ENCODE results near the gene SPATA13.

SPATA13 gene

DNA sequence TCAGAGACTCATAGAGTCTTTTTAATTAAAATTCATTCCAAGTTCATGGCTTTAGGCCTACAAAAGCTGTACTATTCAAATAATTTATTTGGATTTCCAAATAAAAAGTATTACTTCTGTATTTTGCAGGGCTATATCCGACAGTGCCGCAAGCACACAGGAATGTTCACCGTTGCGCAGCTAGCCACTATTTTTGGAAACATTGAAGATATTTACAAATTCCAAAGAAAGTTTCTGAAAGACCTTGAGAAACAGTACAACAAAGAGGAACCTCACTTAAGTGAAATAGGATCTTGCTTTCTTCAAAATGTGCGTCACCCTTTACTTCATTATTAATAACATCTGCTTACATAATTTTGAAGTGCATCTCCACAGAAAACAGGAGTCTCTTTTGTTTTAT, 128.3 kb downstream of the SPATA13 start:
- H3K79me2 ChIP-seq (ENCODE audit: insufficient read depth, low read length): no peaks in the 10 kb centered on the region
- no peak overlapping the region for H2AFZ ChIP-seq (ENCODE audit: low read depth, low read length, severe bottlenecking)
- no peak overlapping the region for H3K9ac ChIP-seq (ENCODE audit: low read length)
- no peaks in the 10 kb centered on the region for H3K9me2 ChIP-seq (replicated peaks; ENCODE audit: insufficient read depth, low read length)
- no peaks in the 10 kb centered on the region for H4K20me1 ChIP-seq (ENCODE audit: low read depth, low read length)
- no peaks in the 10 kb centered on the region for H3K9me3 ChIP-seq (ENCODE audit: insufficient read depth, low read length)
- no peak overlapping the region for H3K4me2 ChIP-seq (ENCODE audit: low read depth, low read length, poor library complexity, severe bottlenecking)
- no peaks in the 10 kb centered on the region for H3K36me3 ChIP-seq (ENCODE audit: low read length)
- no peak overlapping the region for H3K4me3 ChIP-seq (ENCODE audit: insufficient read depth, low read length, poor library complexity, severe bottlenecking)
- H3K27me3 ChIP-seq (ENCODE audit: low read length): no peaks in the 10 kb centered on the region
- no peak for TF ChIP-seq EZH2phosphoT487 (conservative IDR thresholded peaks at IDR 0.05; ENCODE audit: low read length)
- H3K27ac ChIP-seq (ENCODE audit: low read depth, low read length): no peak overlapping the region
- H3F3A ChIP-seq (ENCODE audit: insufficient read depth): no peaks in the 10 kb centered on the region

DNA sequence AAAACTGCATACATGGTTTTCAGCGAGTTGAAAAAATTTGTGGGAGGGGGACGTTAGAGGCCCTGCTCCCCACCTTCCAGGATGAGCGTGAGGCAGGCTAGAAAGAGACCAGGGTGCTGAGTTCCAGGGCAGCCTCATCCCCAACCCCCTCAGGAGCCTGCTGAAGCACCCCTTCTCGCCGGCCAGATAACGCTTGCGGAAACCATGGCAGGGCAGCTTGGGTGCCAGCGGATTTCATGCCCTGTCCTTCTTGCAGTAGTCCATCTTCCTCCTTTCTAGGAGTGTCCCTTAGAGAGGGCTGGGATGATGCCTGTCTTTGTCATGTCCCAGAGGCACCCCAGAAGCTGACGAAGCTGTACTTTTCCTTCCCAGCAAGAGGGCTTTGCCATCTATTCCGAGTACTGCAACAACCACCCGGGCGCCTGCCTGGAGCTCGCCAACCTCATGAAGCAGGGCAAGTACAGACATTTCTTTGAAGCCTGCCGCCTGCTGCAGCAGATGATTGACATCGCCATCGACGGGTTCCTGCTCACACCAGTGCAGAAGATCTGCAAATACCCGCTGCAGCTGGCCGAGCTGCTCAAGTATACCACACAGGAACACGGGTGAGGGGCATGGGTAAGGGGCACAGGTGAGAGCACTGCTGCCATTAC, 129.9 kb downstream of the SPATA13 start:
- H3F3A ChIP-seq (ENCODE audit: insufficient read depth): no peaks in the 10 kb centered on the region
- no peaks in the 10 kb centered on the region for H4K20me1 ChIP-seq (ENCODE audit: low read depth, low read length)
- H3K9ac ChIP-seq (ENCODE audit: low read length): no peak overlapping the region
- no peak overlapping the region for H3K4me2 ChIP-seq (ENCODE audit: low read depth, low read length, poor library complexity, severe bottlenecking)
- no peaks in the 10 kb centered on the region for H3K79me2 ChIP-seq (ENCODE audit: insufficient read depth, low read length)
- H3K27me3 ChIP-seq (ENCODE audit: low read length): no peaks in the 10 kb centered on the region
- no peaks in the 10 kb centered on the region for H3K9me3 ChIP-seq (ENCODE audit: insufficient read depth, low read length)
- H3K4me3 ChIP-seq (ENCODE audit: insufficient read depth, low read length, poor library complexity, severe bottlenecking): no peak overlapping the region
- TF ChIP-seq CTCF (IDR thresholded peaks at IDR 0.05; ENCODE audit: insufficient read depth, low read length, poor library complexity, severe bottlenecking) (no peak), EZH2phosphoT487 (conservative IDR thresholded peaks at IDR 0.05; ENCODE audit: low read length) (no peak)
- H3K36me3 ChIP-seq (ENCODE audit: low read length): no peaks in the 10 kb centered on the region
- H3K27ac ChIP-seq (ENCODE audit: low read depth, low read length): no peak overlapping the region
- no peaks in the 10 kb centered on the region for H3K9me2 ChIP-seq (replicated peaks; ENCODE audit: insufficient read depth, low read length)
- H2AFZ ChIP-seq (ENCODE audit: low read depth, low read length, severe bottlenecking): no peak overlapping the region

DNA sequence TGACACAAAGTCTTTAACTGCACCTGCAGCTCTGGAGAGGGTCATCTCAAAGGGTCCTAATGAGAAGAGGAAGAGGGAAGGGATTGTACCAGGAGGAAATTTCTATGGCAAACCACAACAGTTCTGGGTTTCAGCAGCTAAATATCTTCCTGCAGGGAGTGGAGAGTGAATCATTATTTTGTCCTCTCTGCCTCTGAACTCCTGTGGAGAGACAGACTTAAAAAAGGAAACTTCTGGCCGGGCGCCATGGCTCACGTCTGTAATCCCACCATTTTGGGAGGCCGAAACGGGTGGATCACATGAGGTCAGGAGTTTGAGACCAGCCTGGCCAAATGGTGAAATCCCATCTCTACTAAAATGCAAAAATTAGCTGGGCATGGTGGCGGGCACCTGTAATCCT, 132.0 kb downstream of the SPATA13 start:
- no peak overlapping the region for H3K27ac ChIP-seq (ENCODE audit: low read depth, low read length)
- no peaks in the 10 kb centered on the region for H3K9me2 ChIP-seq (replicated peaks; ENCODE audit: insufficient read depth, low read length)
- no peak overlapping the region for H2AFZ ChIP-seq (ENCODE audit: low read depth, low read length, severe bottlenecking)
- H3K9me3 ChIP-seq (ENCODE audit: insufficient read depth, low read length): no peaks in the 10 kb centered on the region
- TF ChIP-seq EZH2phosphoT487 (conservative IDR thresholded peaks at IDR 0.05; ENCODE audit: low read length): no peak
- no peak for TF ChIP-seq CTCF (IDR thresholded peaks at IDR 0.05; ENCODE audit: insufficient read depth, low read length, poor library complexity, severe bottlenecking)
- no peaks in the 10 kb centered on the region for H3K36me3 ChIP-seq (ENCODE audit: low read length)
- H4K20me1 ChIP-seq (ENCODE audit: low read depth, low read length): no peaks in the 10 kb centered on the region
- no peaks in the 10 kb centered on the region for H3K27me3 ChIP-seq (ENCODE audit: low read length)
- H3F3A ChIP-seq (ENCODE audit: insufficient read depth): no peaks in the 10 kb centered on the region
- no peak overlapping the region for H3K9ac ChIP-seq (ENCODE audit: low read length)
- no peaks in the 10 kb centered on the region for H3K79me2 ChIP-seq (ENCODE audit: insufficient read depth, low read length)
- H3K4me2 ChIP-seq (ENCODE audit: low read depth, low read length, poor library complexity, severe bottlenecking): no peak overlapping the region
- H3K4me3 ChIP-seq (ENCODE audit: insufficient read depth, low read length, poor library complexity, severe bottlenecking): no peak overlapping the region

DNA sequence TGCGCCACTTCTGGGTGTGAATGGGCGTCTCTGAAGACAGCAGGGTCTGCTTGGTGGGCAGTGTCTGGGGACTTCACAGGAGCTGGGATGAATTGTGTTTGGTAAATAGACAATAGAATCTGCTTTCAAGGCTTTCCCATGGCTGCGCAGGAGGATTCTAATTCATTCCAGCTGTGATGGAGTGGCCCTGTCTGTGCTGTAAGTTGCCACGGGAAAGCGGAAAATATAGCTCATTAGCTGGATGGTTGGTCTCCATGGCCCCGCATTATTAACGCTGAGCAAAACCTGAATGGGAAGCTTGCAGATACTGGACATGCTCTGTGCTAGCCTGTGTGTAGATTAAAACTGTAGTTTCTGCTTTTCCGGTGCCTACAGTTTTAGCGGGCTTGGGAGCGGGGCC, 133.2 kb downstream of the SPATA13 start:
- H3K4me3 ChIP-seq (ENCODE audit: insufficient read depth, low read length, poor library complexity, severe bottlenecking): no peak overlapping the region
- H4K20me1 ChIP-seq (ENCODE audit: low read depth, low read length): no peaks in the 10 kb centered on the region
- no peak overlapping the region for H2AFZ ChIP-seq (ENCODE audit: low read depth, low read length, severe bottlenecking)
- H3F3A ChIP-seq (ENCODE audit: insufficient read depth): no peaks in the 10 kb centered on the region
- no peak overlapping the region for H3K9ac ChIP-seq (ENCODE audit: low read length)
- H3K27ac ChIP-seq (ENCODE audit: low read depth, low read length): no peak overlapping the region
- no peak overlapping the region for H3K4me2 ChIP-seq (ENCODE audit: low read depth, low read length, poor library complexity, severe bottlenecking)
- H3K9me2 ChIP-seq (replicated peaks; ENCODE audit: insufficient read depth, low read length): no peaks in the 10 kb centered on the region
- no peaks in the 10 kb centered on the region for H3K79me2 ChIP-seq (ENCODE audit: insufficient read depth, low read length)
- H3K27me3 ChIP-seq (ENCODE audit: low read length): no peaks in the 10 kb centered on the region
- H3K36me3 ChIP-seq (ENCODE audit: low read length): no peaks in the 10 kb centered on the region
- TF ChIP-seq CTCF (IDR thresholded peaks at IDR 0.05; ENCODE audit: insufficient read depth, low read length, poor library complexity, severe bottlenecking) (no peak), EZH2phosphoT487 (conservative IDR thresholded peaks at IDR 0.05; ENCODE audit: low read length) (no peak)
- no peaks in the 10 kb centered on the region for H3K9me3 ChIP-seq (ENCODE audit: insufficient read depth, low read length)
